GM19397 (cell line): ENCODE results near the gene KRT76.
"Not testable (repeated sequence)": the region's sequence is repeated elsewhere in the genome, so short reads cannot be mapped to it uniquely, and the experiment has no call there.

ENCODE experiments used
- ATAC-seq: cut with Tn5 transposase; IDR thresholded peaks from one replicate; pipeline ENCODE4 v1.9.1; 2021; ENCODE audit warnings: mild to moderate bottlenecking, moderate library complexity; ENCODE audit not compliant: unreplicated experiment

Gene KRT76

GRCh38 chr12:52765702-52766101 is 11.4 kb downstream of the KRT76 start:
- ATAC-seq: no peak

GRCh38 chr12:52763991-52764390 is 13.2 kb downstream of the KRT76 start:
- no peak for ATAC-seq

GRCh38 chr12:52763036-52763659 is 14.0 kb downstream of the KRT76 start:
- no peak for ATAC-seq

- ATAC-seq: no peak
Observed at GRCh38 chr12:52761802-52762201, 15.3 kb downstream of the KRT76 start.

GRCh38 chr12:52761218-52761617 is 15.9 kb downstream of the KRT76 start:
- not testable (repeated sequence) for ATAC-seq

- no peak for ATAC-seq
Observed at GRCh38 chr12:52760623-52761022, 16.5 kb downstream of the KRT76 start.

- no peak for ATAC-seq
Observed at GRCh38 chr12:52759695-52760094, 17.4 kb downstream of the KRT76 start.

GRCh38 chr12:52759218-52759617 is 17.9 kb downstream of the KRT76 start:
- no peak for ATAC-seq

GRCh38 chr12:52757449-52758176 is 19.5 kb downstream of the KRT76 start:
- no peak for ATAC-seq

- ATAC-seq: no peak
Observed at GRCh38 chr12:52756281-52756960, 20.7 kb downstream of the KRT76 start.

GRCh38 chr12:52755533-52755932 is 21.6 kb downstream of the KRT76 start:
- no peak for ATAC-seq

GRCh38 chr12:52754135-52754534 is 23.0 kb downstream of the KRT76 start:
- no peak for ATAC-seq

- ATAC-seq: no peak
Observed at GRCh38 chr12:52753283-52753682, 23.9 kb downstream of the KRT76 start.

- no peak for ATAC-seq
Observed at GRCh38 chr12:52752516-52752915, 24.6 kb downstream of the KRT76 start.

GRCh38 chr12:52751795-52752194 is 25.4 kb downstream of the KRT76 start:
- ATAC-seq: no peak

- not testable (repeated sequence) for ATAC-seq
Observed at GRCh38 chr12:52750532-52750931, 26.6 kb downstream of the KRT76 start.

- ATAC-seq: no peak
Observed at GRCh38 chr12:52749827-52750226, 27.3 kb downstream of the KRT76 start.

- no peak for ATAC-seq
Observed at GRCh38 chr12:52748578-52748977, 28.6 kb downstream of the KRT76 start.

- ATAC-seq: no peak
Observed at GRCh38 chr12:52745554-52745953, 31.6 kb downstream of the KRT76 start.

- no peak for ATAC-seq
Observed at GRCh38 chr12:52744493-52745156, 32.5 kb downstream of the KRT76 start.

- ATAC-seq: no peak
Observed at GRCh38 chr12:52742822-52743457, 34.2 kb downstream of the KRT76 start.
